BE2C (cell line): ENCODE results near the gene FAHD1. TPM values are rescaled to one million over a fixed set of nuclear protein-coding genes. Genes with fewer than 3 reads are reported as not detected.
A peak's percentile ranks its signal among the peaks of the same experiment; 100 is the strongest.

Experiments used
- DNase-seq: peaks from one replicate; pipeline ENCODE4 v3.0.0-alpha.2; 2020
- H3K27me3 ChIP-seq: fragments of 250-450 bp; sonication (Bioruptor Pico); 2 replicates; pipeline ENCODE4 v1.5.1; 2020; ENCODE audit warnings: mild to moderate bottlenecking
- H3K36me3 ChIP-seq: fragments of 250-450 bp; sonication (Bioruptor Pico); 2 replicates; pipeline ENCODE4 v1.5.1; 2020; ENCODE audit warnings: mild to moderate bottlenecking
- H3K4me1 ChIP-seq: fragments of 250-450 bp; sonication (Bioruptor Pico); 2 replicates; pipeline ENCODE4 v1.5.1; 2020
- H3K4me3 ChIP-seq: 2 replicates; pipeline ENCODE4 v1.5.1; 2011; ENCODE audit warnings: low read depth, low read length
- H3K9me3 ChIP-seq: fragments of 250-450 bp; sonication (Bioruptor Pico); 2 replicates; pipeline ENCODE4 v1.5.1; 2020
- CTCF ChIP-seq: IDR thresholded peaks from 2 replicates; pipeline ENCODE4 v1.5.1; 2012; ENCODE audit warnings: mild to moderate bottlenecking, low read depth, low read length
- polyA plus RNA-seq: library from polyadenylated mRNA; unstranded; fragments of >200 nt; gene quantifications from one replicate; pipeline ENCODE4 v1.2.1, GENCODE V29; 2012; ENCODE audit warnings: low read depth, missing spikeins; ENCODE audit not compliant: insufficient read length, insufficient read depth

Gene FAHD1
- 123 TPM for polyA plus RNA-seq

GRCh38 chr16:1826691-1827573 lies at the start of gene FAHD1, which contains the start of gene HAGH:
FAHD1 (plus strand) TSS chr16:1827206; CDS start chr16:1827239, 33 bp downstream.
HAGH (minus strand) TSS chr16:1826825; CDS start chr16:1826787, 38 bp downstream.
- Histone ChIP-seq H3K4me1 (no peaks in the 10 kb centered on the region), H3K36me3 (peaks cover 12% of the 10 kb centered on the region), H3K9me3 (no peaks in the 10 kb centered on the region), H3K27me3 (no peaks in the 10 kb centered on the region), H3K4me3 (peak within 1 kb of the TSS; percentile 97)
- DNase-seq: peak; percentile 93
- no peak for TF ChIP-seq CTCF

- H3K27me3 ChIP-seq: no peaks in the 10 kb centered on the region
- no peaks in the 10 kb centered on the region for H3K4me1 ChIP-seq
- H3K36me3 ChIP-seq: peaks cover 9% of the 10 kb centered on the region
Observed at GRCh38 chr16:1777375-1778199, 49.4 kb upstream of the FAHD1 start.

GRCh38 chr16:1778200-1779179 lies 48.5 kb upstream of the FAHD1 start:
- Histone ChIP-seq H3K27me3 (no peaks in the 10 kb centered on the region), H3K9me3 (no peaks in the 10 kb centered on the region), H3K36me3 (peaks cover 9% of the 10 kb centered on the region), H3K4me3 (no peak overlapping the region), H3K4me1 (no peaks in the 10 kb centered on the region)
- TF ChIP-seq CTCF: no peak
- no peak for DNase-seq

More at GRCh38 chr16:1777375-1778199, 49.4 kb upstream of the FAHD1 start:
- H3K4me3 ChIP-seq: no peak overlapping the region
- no peaks in the 10 kb centered on the region for H3K9me3 ChIP-seq
- DNase-seq: no peak
- TF ChIP-seq CTCF: no peak

- TF ChIP-seq CTCF: no peak
Observed at GRCh38 chr16:1779234-1779701, 47.7 kb upstream of the FAHD1 start.

GRCh38 chr16:1779741-1780676 lies 47.0 kb upstream of the FAHD1 start:
- no peak for TF ChIP-seq CTCF
- H3K9me3 ChIP-seq: no peaks in the 10 kb centered on the region
- no peaks in the 10 kb centered on the region for H3K27me3 ChIP-seq
- DNase-seq: peak; percentile 14
- H3K4me1 ChIP-seq: no peaks in the 10 kb centered on the region
- peaks cover 9% of the 10 kb centered on the region for H3K36me3 ChIP-seq
- no peak overlapping the region for H3K4me3 ChIP-seq

More at GRCh38 chr16:1779234-1779701, 47.7 kb upstream of the FAHD1 start:
- no peaks in the 10 kb centered on the region for H3K27me3 ChIP-seq
- H3K4me3 ChIP-seq: no peak overlapping the region
- no peak for DNase-seq
- no peaks in the 10 kb centered on the region for H3K4me1 ChIP-seq
- no peaks in the 10 kb centered on the region for H3K9me3 ChIP-seq
- peaks cover 9% of the 10 kb centered on the region for H3K36me3 ChIP-seq
